ENCODE results near the gene SAFB. TPM values are rescaled to one million over a fixed set of nuclear protein-coding genes. Genes with fewer than 3 reads are reported as not detected.

SAFB gene
- total RNA-seq, 2 donors from 2014 or later: 173 to 183 TPM

DNA sequence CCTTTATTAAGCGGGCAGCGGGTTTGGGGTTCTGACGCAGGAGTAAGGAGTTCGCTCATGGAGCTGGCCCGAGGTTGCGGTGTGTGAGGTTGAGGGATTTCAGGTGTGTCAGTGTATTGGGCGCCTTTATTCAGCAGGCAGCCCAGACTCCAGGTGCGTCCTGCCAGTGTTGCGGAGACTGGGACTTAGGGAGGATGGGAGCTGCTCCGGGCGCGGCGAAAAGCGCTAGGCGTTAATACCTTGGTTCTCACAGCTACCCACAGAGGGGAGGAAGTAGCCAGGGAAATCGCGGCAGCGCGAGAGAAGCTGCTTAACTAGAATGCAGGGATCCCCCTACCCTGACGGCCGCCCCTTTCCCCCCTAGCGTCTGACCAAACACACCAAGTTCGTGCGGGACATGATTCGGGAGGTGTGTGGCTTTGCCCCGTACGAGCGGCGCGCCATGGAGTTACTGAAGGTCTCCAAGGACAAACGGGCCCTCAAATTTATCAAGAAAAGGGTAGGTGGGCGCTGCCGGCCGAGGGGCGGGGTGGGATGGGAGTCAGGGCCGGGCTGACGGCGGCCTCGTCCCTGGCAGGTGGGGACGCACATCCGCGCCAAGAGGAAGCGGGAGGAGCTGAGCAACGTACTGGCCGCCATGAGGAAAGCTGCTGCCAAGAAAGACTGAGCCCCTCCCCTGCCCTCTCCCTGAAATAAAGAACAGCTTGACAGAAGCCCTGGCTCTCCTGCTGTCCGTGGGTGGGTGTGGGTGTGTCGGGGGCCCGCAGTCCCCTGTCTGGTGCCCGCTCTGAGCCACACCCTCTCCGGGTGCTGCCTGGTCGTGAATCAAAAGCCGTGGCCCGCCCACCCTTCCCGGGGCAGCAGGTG, 68.3 kb downstream of the SAFB start:
- Mint-ChIP-seq H3K27me3 (no peaks in the 10 kb centered on the region), H3K4me1 (peaks cover 33% of the 10 kb centered on the region), H3K36me3 (ENCODE audit: low read depth) (no peaks in the 10 kb centered on the region), H3K4me3 (peak overlapping the region; percentile 96), H3K27ac (peak overlapping the region; percentile 97)
- ATAC-seq (peak; percentile 24), DNase-seq (peak in 1 of 3 donors; percentile 30)
- no peaks in the 10 kb centered on the region for H3K9me3 ChIP-seq (ENCODE audit: control insufficient read depth, low read length, poor library complexity, severe bottlenecking)

GRCh38 chr19:5691822-5692722, 69.2 kb downstream of the SAFB start:
- DNase-seq (no peak), ATAC-seq (no peak)
- H3K4me3 Mint-ChIP-seq: peak overlapping the region; percentile 96
- peaks cover 33% of the 10 kb centered on the region for H3K4me1 Mint-ChIP-seq
- no peaks in the 10 kb centered on the region for H3K9me3 ChIP-seq (ENCODE audit: control insufficient read depth, low read length, poor library complexity, severe bottlenecking)
- no peaks in the 10 kb centered on the region for H3K36me3 Mint-ChIP-seq (ENCODE audit: low read depth)
- H3K27ac Mint-ChIP-seq: peak overlapping the region; percentile 97
- H3K27me3 Mint-ChIP-seq: no peaks in the 10 kb centered on the region

DNA sequence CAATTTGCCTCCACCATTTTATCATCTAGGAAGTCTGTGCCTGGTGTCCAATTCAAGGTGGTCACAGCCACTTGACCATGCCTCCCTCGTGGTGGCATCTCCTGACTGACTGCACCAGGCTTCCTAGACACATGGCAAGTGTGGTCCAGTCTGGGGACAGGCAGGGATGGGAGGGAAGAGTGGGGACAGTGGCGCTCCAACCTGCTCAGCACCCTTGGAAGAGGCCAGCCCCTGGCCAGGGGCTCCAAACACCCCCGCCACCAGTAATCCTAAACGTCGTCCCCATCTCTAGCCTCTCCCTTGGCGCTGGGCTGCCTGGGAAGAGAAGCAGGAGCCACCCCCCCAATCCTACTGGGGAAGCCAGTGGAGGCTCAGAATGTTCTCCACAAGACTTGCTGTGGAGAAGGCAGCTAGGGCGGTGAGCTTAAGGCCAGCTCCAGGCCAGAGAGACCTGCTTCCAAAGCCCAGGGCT, 69.9 kb downstream of the SAFB start:
- no peak for ATAC-seq
- Mint-ChIP-seq H3K4me3 (peak overlapping the region; percentile 52), H3K4me1 (peaks cover 33% of the 10 kb centered on the region), H3K36me3 (ENCODE audit: low read depth) (no peaks in the 10 kb centered on the region), H3K27me3 (no peaks in the 10 kb centered on the region), H3K27ac (peak overlapping the region; percentile 97)
- H3K9me3 ChIP-seq (ENCODE audit: control insufficient read depth, low read length, poor library complexity, severe bottlenecking): no peaks in the 10 kb centered on the region
- no peak for DNase-seq

GRCh38 chr19:5693195-5694166, 70.6 kb downstream of the SAFB start:
- DNase-seq (no peak), ATAC-seq (no peak)
- Mint-ChIP-seq H3K27ac (peak overlapping the region; percentile 97), H3K36me3 (ENCODE audit: low read depth) (no peaks in the 10 kb centered on the region), H3K4me3 (peak overlapping the region; percentile 52), H3K4me1 (peaks cover 29% of the 10 kb centered on the region), H3K27me3 (no peaks in the 10 kb centered on the region)
- H3K9me3 ChIP-seq (ENCODE audit: control insufficient read depth, low read length, poor library complexity, severe bottlenecking): no peaks in the 10 kb centered on the region

DNA sequence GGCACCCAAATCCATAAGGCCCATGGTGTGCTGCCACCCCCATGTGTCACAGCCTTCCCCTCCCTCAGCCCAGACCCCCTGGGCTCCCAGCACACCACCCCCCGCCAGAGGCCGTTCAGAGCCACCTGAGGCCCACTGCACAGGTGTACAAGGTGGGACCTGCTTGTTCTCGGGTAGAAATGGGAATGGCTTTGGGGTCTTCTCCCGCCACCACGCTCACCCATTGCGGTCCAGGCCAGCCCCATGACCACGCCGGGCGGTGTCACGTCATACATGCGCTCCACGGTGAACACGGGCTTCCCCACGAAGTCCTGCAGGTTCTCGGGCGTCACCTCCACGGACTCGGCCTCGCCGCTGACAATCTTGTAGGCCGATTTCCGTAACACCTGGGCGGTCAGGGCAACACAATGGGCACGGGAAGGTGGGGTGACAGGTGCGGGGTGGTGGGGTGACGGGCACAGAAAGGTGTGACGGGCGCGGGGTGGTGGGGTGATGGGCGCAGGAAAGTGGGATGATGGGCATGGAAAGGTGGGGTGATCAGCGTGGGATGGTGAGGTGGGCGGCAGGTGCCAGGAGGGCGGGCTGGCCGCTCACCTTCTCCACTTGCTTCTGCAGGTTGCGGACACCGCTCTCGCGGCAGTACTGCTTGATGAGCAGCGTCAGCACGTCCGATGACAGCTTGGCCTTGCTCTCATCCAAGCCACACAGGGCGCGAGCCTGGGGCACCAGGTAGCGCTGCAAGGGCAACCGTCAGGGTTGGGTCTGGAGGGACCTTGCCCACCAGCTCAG, 71.5 kb downstream of the SAFB start:
- no peaks in the 10 kb centered on the region for H3K9me3 ChIP-seq (ENCODE audit: control insufficient read depth, low read length, poor library complexity, severe bottlenecking)
- ATAC-seq (no peak), DNase-seq (no peak)
- Mint-ChIP-seq H3K27ac (peak overlapping the region; percentile 61), H3K4me1 (peaks cover 29% of the 10 kb centered on the region), H3K27me3 (no peaks in the 10 kb centered on the region), H3K36me3 (ENCODE audit: low read depth) (no peaks in the 10 kb centered on the region), H3K4me3 (no peak overlapping the region)

DNA sequence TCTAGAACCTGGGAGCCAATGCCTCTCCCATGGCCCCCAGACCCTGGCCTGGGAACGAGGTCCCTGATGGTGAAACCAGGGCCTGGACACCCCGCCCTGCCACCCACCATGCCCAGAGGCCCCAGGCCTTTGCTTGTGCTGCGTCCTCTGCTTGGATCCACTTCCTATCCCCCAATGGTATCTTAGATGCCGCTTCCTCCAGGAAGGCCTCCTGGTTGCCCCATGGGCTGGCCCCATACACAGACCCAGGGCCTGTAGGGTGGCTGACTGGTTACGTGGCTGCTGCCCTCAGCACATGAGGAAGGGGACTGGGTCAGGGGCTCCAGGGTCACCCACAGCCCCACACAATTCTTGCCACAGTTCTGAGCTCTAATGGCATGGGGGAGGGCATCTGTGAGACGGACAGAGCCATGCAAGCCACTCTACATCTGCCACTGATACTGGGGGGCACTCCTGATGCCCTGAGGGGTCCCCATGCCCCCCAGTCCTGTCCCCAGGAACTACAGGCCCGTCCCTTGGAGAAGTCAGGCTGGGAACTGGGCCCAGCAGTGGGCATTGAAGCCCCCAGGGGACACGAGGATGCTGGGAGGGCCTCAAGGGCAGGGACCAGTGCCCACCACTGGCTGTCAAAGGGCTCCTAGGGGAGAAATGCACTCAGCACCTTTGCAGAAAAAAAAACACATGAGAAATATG, 72.2 kb downstream of the SAFB start:
- DNase-seq (no peak), ATAC-seq (no peak)
- H3K36me3 Mint-ChIP-seq (ENCODE audit: low read depth): no peaks in the 10 kb centered on the region
- H3K4me1 Mint-ChIP-seq: peaks cover 25% of the 10 kb centered on the region
- peak overlapping the region; percentile 61 for H3K27ac Mint-ChIP-seq
- H3K27me3 Mint-ChIP-seq: no peaks in the 10 kb centered on the region
- H3K4me3 Mint-ChIP-seq: no peak overlapping the region
- H3K9me3 ChIP-seq (ENCODE audit: control insufficient read depth, low read length, poor library complexity, severe bottlenecking): no peaks in the 10 kb centered on the region

- no peak overlapping the region for H3K4me3 Mint-ChIP-seq
- DNase-seq (no peak), ATAC-seq (no peak)
- H3K4me1 Mint-ChIP-seq: peaks cover 19% of the 10 kb centered on the region
- H3K9me3 ChIP-seq (ENCODE audit: control insufficient read depth, low read length, poor library complexity, severe bottlenecking): no peaks in the 10 kb centered on the region
- peak overlapping the region; percentile 61 for H3K27ac Mint-ChIP-seq
- no peaks in the 10 kb centered on the region for H3K36me3 Mint-ChIP-seq (ENCODE audit: low read depth)
- H3K27me3 Mint-ChIP-seq: no peaks in the 10 kb centered on the region
Measured at GRCh38 chr19:5695649-5696195, 72.8 kb downstream of the SAFB start.

- peaks cover 17% of the 10 kb centered on the region for H3K4me1 Mint-ChIP-seq
- H3K9me3 ChIP-seq (ENCODE audit: control insufficient read depth, low read length, poor library complexity, severe bottlenecking): no peaks in the 10 kb centered on the region
- peak overlapping the region; percentile 9 for H3K27ac Mint-ChIP-seq
- no peak for DNase-seq
- no peaks in the 10 kb centered on the region for H3K36me3 Mint-ChIP-seq (ENCODE audit: low read depth)
- no peak for ATAC-seq
- no peaks in the 10 kb centered on the region for H3K27me3 Mint-ChIP-seq
- H3K4me3 Mint-ChIP-seq: peak overlapping the region; percentile 19
Measured at GRCh38 chr19:5696196-5697021, 73.5 kb downstream of the SAFB start.

GRCh38 chr19:5697022-5697889, 74.4 kb downstream of the SAFB start:
- ATAC-seq (no peak), DNase-seq (no peak)
- Mint-ChIP-seq H3K4me1 (peaks cover 17% of the 10 kb centered on the region), H3K27me3 (no peaks in the 10 kb centered on the region), H3K4me3 (peak overlapping the region; percentile 36), H3K27ac (peak overlapping the region; percentile 9), H3K36me3 (ENCODE audit: low read depth) (no peaks in the 10 kb centered on the region)
- no peaks in the 10 kb centered on the region for H3K9me3 ChIP-seq (ENCODE audit: control insufficient read depth, low read length, poor library complexity, severe bottlenecking)

Measured in T-helper 17 cell (primary cell).